A673 (cell line): ENCODE measurements around the gene LRRC8A.

Source experiments
- CTCF ChIP-seq: fragments of 300-800, 200-600 bp; sonication (generic); conservative IDR thresholded peaks from 2 replicates; pipeline ENCODE4 v1.5.1; 2017; ENCODE audit warnings: low read depth, mild to moderate bottlenecking, antibody characterized with exemption, low read length, moderate library complexity, mixed read lengths
- EZH2 ChIP-seq: fragments of 200-600 bp; sonication (generic); IDR thresholded peaks from 2 replicates; pipeline ENCODE4 v1.6.1; 2017; ENCODE audit warnings: borderline replicate concordance, low read depth, mild to moderate bottlenecking, mixed read lengths, antibody characterized with exemption, low read length; ENCODE audit not compliant: poor library complexity, severe bottlenecking

- no peak for TF ChIP-seq CTCF
- no peak for TF ChIP-seq EZH2
Measured at GRCh38 chr9:128899566-128900322, 17.8 kb downstream of the LRRC8A start.
